HG03060 (cell line): Measurements from ENCODE around the gene FAM149A.

ENCODE experiments used
- ATAC-seq: cut with Tn5 transposase; IDR thresholded peaks from one replicate; pipeline ENCODE4 v1.9.1; 2021; ENCODE audit warnings: low read depth, moderate number of reproducible peaks; ENCODE audit not compliant: unreplicated experiment

The FAM149A gene

GRCh38 chr4:186151499-186151898 lies 47.0 kb downstream of the FAM149A start:
- peak; percentile 37 for ATAC-seq

- ATAC-seq, result peak; percentile 44
These were observed 53.7 kb downstream of the FAM149A start for GRCh38 chr4:186158021-186158813.

- no peak for ATAC-seq
These were observed 54.5 kb downstream of the FAM149A start for GRCh38 chr4:186158966-186159365.

GRCh38 chr4:186159613-186160012 lies 55.1 kb downstream of the FAM149A start:
- no peak for ATAC-seq

- peak; percentile 61 for ATAC-seq
These were observed 56.6 kb downstream of the FAM149A start for GRCh38 chr4:186161138-186161537.

- ATAC-seq, result no peak
These were observed 62.5 kb downstream of the FAM149A start for GRCh38 chr4:186166852-186167512.

GRCh38 chr4:186167605-186168004 lies 63.1 kb downstream of the FAM149A start:
- ATAC-seq, result no peak

- ATAC-seq, result no peak
These were observed 64.2 kb downstream of the FAM149A start for GRCh38 chr4:186168750-186169149.

GRCh38 chr4:186169333-186169944 lies 64.9 kb downstream of the FAM149A start:
- ATAC-seq, result no peak

GRCh38 chr4:186169945-186170802 lies 65.7 kb downstream of the FAM149A start:
- ATAC-seq, result no peak

GRCh38 chr4:186170966-186171365 lies 66.5 kb downstream of the FAM149A start:
- no peak for ATAC-seq

- ATAC-seq, result no peak
These were observed 68.0 kb downstream of the FAM149A start for GRCh38 chr4:186172546-186172945.

GRCh38 chr4:186188107-186188506 lies 83.6 kb downstream of the FAM149A start:
- no peak for ATAC-seq

- ATAC-seq, result no peak
These were observed 85.2 kb downstream of the FAM149A start for GRCh38 chr4:186189656-186190055.

- peak; percentile 16 for ATAC-seq
These were observed 86.2 kb downstream of the FAM149A start for GRCh38 chr4:186190581-186191199.

GRCh38 chr4:186191200-186192065 lies 86.9 kb downstream of the FAM149A start, which contains the start of gene CYP4V2:
TSS of gene CYP4V2 (plus strand) at chr4:186191567. CDS start at chr4:186191824, 257 bp downstream.
- peak; percentile 72 for ATAC-seq

GRCh38 chr4:186192066-186192612 lies 87.6 kb downstream of the FAM149A start:
- ATAC-seq, result no peak

GRCh38 chr4:186193851-186194250 lies 89.3 kb downstream of the FAM149A start:
- no peak for ATAC-seq

GRCh38 chr4:186196063-186196462 lies 91.6 kb downstream of the FAM149A start:
- ATAC-seq, result no peak
